ENCODE results near the gene MBIP.

Gene MBIP

GRCh38 chr14:36306836-36307235, 13.6 kb downstream of the MBIP start:
- DNase-seq = no peak

GRCh38 chr14:36304895-36305294, 15.5 kb downstream of the MBIP start:
- DNase-seq = no peak

- no peak for DNase-seq
Observed at GRCh38 chr14:36303960-36304359, 16.5 kb downstream of the MBIP start.

- no peak for DNase-seq
Observed at GRCh38 chr14:36302823-36303222, 17.6 kb downstream of the MBIP start.

GRCh38 chr14:36301159-36301558, 19.3 kb downstream of the MBIP start:
- DNase-seq = no peak

GRCh38 chr14:36300337-36300736, 20.1 kb downstream of the MBIP start:
- no peak for DNase-seq

- no peak for DNase-seq
Observed at GRCh38 chr14:36295642-36296627, 24.5 kb downstream of the MBIP start.

GRCh38 chr14:36294543-36294942, 25.9 kb downstream of the MBIP start:
- no peak for DNase-seq

- DNase-seq = no peak
Observed at GRCh38 chr14:36293824-36294223, 26.6 kb downstream of the MBIP start.

- no peak for DNase-seq
Observed at GRCh38 chr14:36289954-36290353, 30.5 kb downstream of the MBIP start.

- no peak for DNase-seq
Observed at GRCh38 chr14:36288496-36288895, 31.9 kb downstream of the MBIP start.

GRCh38 chr14:36284971-36285595, 35.4 kb downstream of the MBIP start:
- no peak for DNase-seq

GRCh38 chr14:36281309-36281708, 39.1 kb downstream of the MBIP start:
- no peak for DNase-seq

- DNase-seq = no peak
Observed at GRCh38 chr14:36279306-36280190, 40.9 kb downstream of the MBIP start.

GRCh38 chr14:36275741-36276140, 44.7 kb downstream of the MBIP start:
- no peak for DNase-seq

GRCh38 chr14:36271939-36272907, 48.2 kb downstream of the MBIP start:
- no peak for DNase-seq

- no peak for DNase-seq
Observed at GRCh38 chr14:36271222-36271621, 49.2 kb downstream of the MBIP start.

- DNase-seq = no peak
Observed at GRCh38 chr14:36270191-36270590, 50.2 kb downstream of the MBIP start.

GRCh38 chr14:36268121-36268520, 52.3 kb downstream of the MBIP start:
- DNase-seq = no peak

- no peak for DNase-seq
Observed at GRCh38 chr14:36264595-36264994, 55.8 kb downstream of the MBIP start.

GRCh38 chr14:36264107-36264506, 56.3 kb downstream of the MBIP start:
- no peak for DNase-seq

All from NK-92 treated with Interleukin-12 subunit alpha and Interleukin-12 subunit beta, amount 100 ng/mL, for 24 hours (cell line).